ENCODE measurements around the gene PBX1.

DNA sequence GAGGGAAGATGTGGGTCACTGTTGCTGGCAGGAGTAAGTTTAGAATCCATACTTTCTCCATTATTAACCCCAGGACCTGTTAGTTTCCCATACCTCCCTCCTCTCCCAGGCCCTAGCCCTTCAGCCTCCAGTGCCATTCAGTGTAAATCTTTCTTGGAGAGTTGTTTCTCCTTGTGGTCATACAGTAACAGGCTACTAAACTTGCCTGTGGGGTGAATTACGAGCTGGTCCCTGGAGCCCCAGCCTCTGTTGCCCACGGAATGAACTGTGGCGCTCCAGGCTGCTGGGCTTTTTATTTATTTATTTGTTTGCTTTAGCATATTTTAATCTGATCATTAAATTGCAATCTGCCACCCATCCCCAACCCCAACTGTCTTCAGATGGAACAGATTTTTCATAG lies 305.2 kb downstream of the PBX1 start:
- TF ChIP-seq EZH2phosphoT487 (IDR thresholded peaks at IDR 0.05; ENCODE audit: unreplicated experiment) (no peak), CTCF (conservative IDR thresholded peaks at IDR 0.05; ENCODE audit: low read depth in 2 of 2) (no peak), POLR2AphosphoS5 (IDR thresholded peaks at IDR 0.05; ENCODE audit: low read depth) (no peak), EZH2 (IDR thresholded peaks at IDR 0.05; ENCODE audit: low read depth, unreplicated experiment) (no peak), CREB1 (CRISPR knock-in tag; IDR thresholded peaks at IDR 0.05; ENCODE audit: low read depth) (no peak)

All from GM23338 (cell line).